Measurements from ENCODE around the gene TOP3B.

GRCh38 chr22:22023581-22024137, 41.1 kb upstream of the TOP3B start:
- TF ChIP-seq CTCF (IDR thresholded peaks at IDR 0.05) (no peak), POLR2A (IDR thresholded peaks at IDR 0.05) (no peak)

Data from right lobe of liver (tissue), 4 donors.